DOHH2 (cell line): ENCODE measurements around the gene HIBCH.

Experiments used
- H3F3A ChIP-seq: fragments of 200-600 bp; sonication (generic), shearing (Covaris generic); 2 replicates; pipeline ENCODE4 v1.6.0; 2016; ENCODE audit warnings: antibody characterized with exemption, mild to moderate bottlenecking; ENCODE audit not compliant: control insufficient read depth, insufficient read depth
- H3K27ac ChIP-seq: fragments of 200-600 bp; sonication (generic); 2 replicates; pipeline ENCODE4 v1.5.1; 2014; ENCODE audit warnings: low read depth, mild to moderate bottlenecking, low read length, moderate library complexity
- H3K27me3 ChIP-seq: fragments of 200-600 bp; sonication (generic); 2 replicates; pipeline ENCODE4 v1.6.1; 2014; ENCODE audit warnings: mild to moderate bottlenecking, low read length, mixed read lengths; ENCODE audit not compliant: control insufficient read depth
- H3K36me3 ChIP-seq: fragments of 200-600 bp; sonication (generic); 2 replicates; pipeline ENCODE4 v1.6.1; 2014; ENCODE audit warnings: mild to moderate bottlenecking, low read length, moderate library complexity, mixed read lengths; ENCODE audit not compliant: control insufficient read depth
- H3K4me1 ChIP-seq: fragments of 200-600 bp; sonication (generic); 2 replicates; pipeline ENCODE4 v1.6.1; 2014; ENCODE audit warnings: mild to moderate bottlenecking, low read length, mixed read lengths; ENCODE audit not compliant: control insufficient read depth
- H3K4me2 ChIP-seq: fragments of 200-600 bp; sonication (generic); 2 replicates; pipeline ENCODE4 v1.6.0; 2014; ENCODE audit warnings: mild to moderate bottlenecking, low read length, moderate library complexity
- H3K4me3 ChIP-seq: fragments of 200-600 bp; sonication (generic); 2 replicates; pipeline ENCODE4 v1.5.1; 2014; ENCODE audit warnings: mild to moderate bottlenecking, low read length, mixed read lengths
- H3K79me2 ChIP-seq: fragments of 200-600 bp; sonication (generic); 2 replicates; pipeline ENCODE4 v1.6.1; 2014; ENCODE audit warnings: mild to moderate bottlenecking, low read length, mixed read lengths; ENCODE audit not compliant: control insufficient read depth
- H3K9me2 ChIP-seq: fragments of 200-600 bp; sonication (generic); replicated peaks from 2 replicates; pipeline ENCODE4 v1.6.1; 2014; ENCODE audit warnings: mild to moderate bottlenecking, low read length, mixed read lengths; ENCODE audit not compliant: control insufficient read depth
- H3K9me3 ChIP-seq: fragments of 200-600 bp; sonication (generic); 2 replicates; pipeline ENCODE4 v1.6.1; 2014; ENCODE audit warnings: antibody characterized with exemption, low read length, mixed read lengths; ENCODE audit not compliant: control insufficient read depth, insufficient read depth
- H4K20me1 ChIP-seq: fragments of 200-600 bp; sonication (generic); 2 replicates; pipeline ENCODE4 v1.6.0; 2014; ENCODE audit warnings: low read depth, mild to moderate bottlenecking, antibody characterized with exemption, low read length, moderate library complexity; ENCODE audit not compliant: control insufficient read depth, insufficient read depth
- EZH2phosphoT487 ChIP-seq: fragments of 200-600 bp; sonication (generic); IDR thresholded peaks from 2 replicates; pipeline ENCODE4 v1.6.1; 2017; ENCODE audit warnings: borderline replicate concordance, mild to moderate bottlenecking, antibody characterized with exemption, low read length, moderate library complexity, mixed read lengths
- TF ChIP-seq, protein P1 (sequence below): fragments of 200-600 bp; sonication (generic); IDR thresholded peaks from one replicate; pipeline ENCODE4 v1.5.1; 2014; ENCODE audit warnings: antibody characterized with exemption, mild to moderate bottlenecking, low read depth, low read length; ENCODE audit not compliant: poor library complexity, severe bottlenecking

The HIBCH gene

DNA sequence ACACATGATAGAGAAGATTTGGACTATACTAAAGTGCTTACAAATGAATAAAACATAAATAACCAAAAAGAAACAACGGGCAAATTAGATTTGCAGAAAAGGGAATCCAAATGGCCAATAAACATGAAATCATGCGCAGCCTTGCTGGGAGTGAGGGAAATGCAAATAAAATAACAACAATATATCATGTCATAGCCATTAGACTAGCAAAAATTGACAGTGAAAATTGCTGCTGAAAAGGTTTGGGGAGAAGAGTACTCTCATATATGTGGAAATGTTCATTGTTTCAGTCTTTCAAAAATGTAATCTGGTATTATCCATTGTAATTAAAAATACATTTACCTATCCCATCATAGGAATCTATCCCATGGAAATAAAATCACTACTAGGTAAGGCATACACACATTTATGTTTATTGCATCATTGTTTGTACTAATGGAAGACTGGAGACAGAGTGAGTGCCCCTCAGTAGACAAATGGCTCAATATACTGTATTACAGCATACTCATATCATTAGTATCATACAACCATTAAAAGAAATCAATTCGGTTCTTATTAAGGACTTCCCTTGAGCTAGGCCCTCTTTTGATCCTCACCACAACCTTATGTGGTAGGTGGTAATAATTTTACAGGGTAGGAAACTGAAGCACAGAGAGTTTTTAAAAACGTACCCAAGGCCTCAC, 163.0 kb downstream of the HIBCH start:
- Histone ChIP-seq H3K4me2 (no peak overlapping the region), H3K27me3 (no peaks in the 10 kb centered on the region), H3K4me1 (peaks cover 21% of the 10 kb centered on the region), H3K9me2 (no peaks in the 10 kb centered on the region), H3K27ac (no peak overlapping the region), H3K9me3 (no peaks in the 10 kb centered on the region), H3F3A (no peaks in the 10 kb centered on the region), H3K4me3 (no peak overlapping the region), H3K36me3 (no peaks in the 10 kb centered on the region), H3K79me2 (no peaks in the 10 kb centered on the region), H4K20me1 (no peaks in the 10 kb centered on the region)
- TF ChIP-seq, protein P1, sequence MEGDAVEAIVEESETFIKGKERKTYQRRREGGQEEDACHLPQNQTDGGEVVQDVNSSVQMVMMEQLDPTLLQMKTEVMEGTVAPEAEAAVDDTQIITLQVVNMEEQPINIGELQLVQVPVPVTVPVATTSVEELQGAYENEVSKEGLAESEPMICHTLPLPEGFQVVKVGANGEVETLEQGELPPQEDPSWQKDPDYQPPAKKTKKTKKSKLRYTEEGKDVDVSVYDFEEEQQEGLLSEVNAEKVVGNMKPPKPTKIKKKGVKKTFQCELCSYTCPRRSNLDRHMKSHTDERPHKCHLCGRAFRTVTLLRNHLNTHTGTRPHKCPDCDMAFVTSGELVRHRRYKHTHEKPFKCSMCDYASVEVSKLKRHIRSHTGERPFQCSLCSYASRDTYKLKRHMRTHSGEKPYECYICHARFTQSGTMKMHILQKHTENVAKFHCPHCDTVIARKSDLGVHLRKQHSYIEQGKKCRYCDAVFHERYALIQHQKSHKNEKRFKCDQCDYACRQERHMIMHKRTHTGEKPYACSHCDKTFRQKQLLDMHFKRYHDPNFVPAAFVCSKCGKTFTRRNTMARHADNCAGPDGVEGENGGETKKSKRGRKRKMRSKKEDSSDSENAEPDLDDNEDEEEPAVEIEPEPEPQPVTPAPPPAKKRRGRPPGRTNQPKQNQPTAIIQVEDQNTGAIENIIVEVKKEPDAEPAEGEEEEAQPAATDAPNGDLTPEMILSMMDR, result no peak
- TF ChIP-seq EZH2phosphoT487, result no peak
